ENCODE results near the gene LACTB.

The LACTB gene

DNA sequence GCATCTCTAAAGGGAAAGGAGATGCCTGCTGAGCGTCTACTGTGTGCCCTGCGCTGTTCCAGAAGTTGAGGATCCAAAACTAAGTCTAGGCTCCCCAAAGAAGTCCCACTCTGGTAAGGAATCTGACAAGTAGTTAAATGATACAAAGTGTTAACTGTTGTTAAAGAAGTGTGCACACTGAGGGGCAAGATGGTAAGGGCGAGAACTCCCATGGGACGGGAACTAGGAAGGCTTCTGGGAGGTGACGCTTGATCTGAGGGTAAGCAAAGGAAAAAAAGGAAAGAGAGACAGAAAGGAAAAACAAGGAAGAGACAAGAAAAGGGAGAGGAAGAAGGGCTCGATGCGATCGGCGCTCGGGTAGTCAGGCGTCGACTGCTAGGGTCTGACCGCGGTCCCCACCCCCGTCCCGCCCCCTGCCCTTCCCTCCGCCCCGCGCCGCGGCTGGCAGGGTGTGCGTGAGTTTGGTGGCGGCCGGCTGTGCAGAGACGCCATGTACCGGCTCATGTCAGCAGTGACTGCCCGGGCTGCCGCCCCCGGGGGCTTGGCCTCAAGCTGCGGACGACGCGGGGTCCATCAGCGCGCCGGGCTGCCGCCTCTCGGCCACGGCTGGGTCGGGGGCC lies at the start of gene LACTB:
Gene LACTB, plus strand, starts transcription at position 480 of the 620 bp plus-strand sequence. Its CDS starts 11 bp downstream, at position 491.
- DNase-seq, result peak in 55 of 56 donors; percentile 36 to 91 (median 81)

- DNase-seq, result no peak
These were observed 49.5 kb upstream of the LACTB start for GRCh38 chr15:63072023-63072650.

- DNase-seq, result no peak
These were observed 48.8 kb upstream of the LACTB start for GRCh38 chr15:63072809-63073277.

DNA sequence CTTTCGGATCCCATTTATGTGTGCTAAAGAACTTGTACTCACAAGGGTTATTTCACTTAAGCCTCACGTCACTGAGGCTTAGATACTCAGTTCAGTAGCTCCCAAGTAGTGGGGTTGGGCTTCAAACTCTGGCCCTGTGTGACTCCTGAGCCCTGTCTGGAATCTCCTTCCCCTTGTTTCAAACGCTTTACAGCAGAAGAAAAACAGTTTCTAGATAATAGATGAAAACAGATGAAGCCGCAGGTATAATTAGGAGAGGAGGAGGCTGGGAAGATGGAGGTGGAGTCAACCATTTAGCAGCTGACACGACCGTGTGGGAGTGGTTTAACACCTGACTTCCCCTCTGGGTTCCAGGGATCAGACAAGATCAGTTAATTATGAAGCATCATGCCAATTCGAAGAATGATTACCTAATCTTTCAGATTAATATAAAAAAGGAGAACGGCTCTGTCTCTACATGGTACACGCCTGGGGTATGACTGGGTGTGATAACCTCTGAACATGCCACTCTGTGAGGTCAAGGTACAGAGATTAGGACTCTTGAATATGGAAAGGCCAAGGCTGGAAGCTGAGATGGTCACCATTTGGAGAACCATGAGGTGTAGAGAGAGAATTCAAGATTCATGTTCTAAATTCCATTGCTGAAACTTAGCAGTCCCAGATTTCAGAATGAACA lies 48.0 kb upstream of the LACTB start:
- peak in 9 of 56 donors; percentile 4 to 34 (median 12) for DNase-seq

- no peak for DNase-seq
These were observed 46.4 kb upstream of the LACTB start for GRCh38 chr15:63075015-63075983.

DNA sequence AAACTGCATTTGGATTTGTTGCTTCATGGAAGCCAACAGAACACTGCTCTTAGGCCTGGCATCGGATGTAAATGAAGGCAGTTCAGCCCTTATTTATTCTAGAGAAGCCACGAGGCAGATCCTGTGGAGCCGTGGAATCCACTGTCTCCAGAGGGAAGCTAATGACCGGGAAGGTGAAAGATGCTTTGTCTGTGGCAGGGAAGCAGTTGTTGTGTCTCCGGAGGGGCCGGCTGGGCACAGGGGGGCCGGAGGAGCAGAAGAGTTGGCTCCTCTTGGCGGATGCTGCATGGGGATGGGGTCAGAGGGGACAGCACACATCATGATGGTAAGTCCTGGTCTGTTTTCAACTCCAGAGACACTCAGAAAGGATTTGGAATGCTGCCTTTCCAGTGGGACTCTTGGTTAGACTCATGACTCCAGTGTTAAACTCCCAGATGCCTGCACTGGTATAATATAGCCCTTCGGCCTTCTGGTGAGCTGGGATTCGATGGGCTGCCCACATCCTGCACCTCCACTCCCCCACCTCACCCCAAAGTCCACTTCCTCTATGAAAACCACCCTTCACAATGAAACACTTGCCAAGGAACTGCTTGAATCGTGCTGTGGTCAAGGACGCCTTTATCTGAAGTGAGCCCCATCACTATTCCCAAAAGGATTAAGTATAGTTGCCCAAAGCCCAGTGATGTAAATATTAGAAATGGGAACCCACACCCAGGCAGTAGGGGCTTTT lies 45.5 kb upstream of the LACTB start:
- no peak for DNase-seq

DNA sequence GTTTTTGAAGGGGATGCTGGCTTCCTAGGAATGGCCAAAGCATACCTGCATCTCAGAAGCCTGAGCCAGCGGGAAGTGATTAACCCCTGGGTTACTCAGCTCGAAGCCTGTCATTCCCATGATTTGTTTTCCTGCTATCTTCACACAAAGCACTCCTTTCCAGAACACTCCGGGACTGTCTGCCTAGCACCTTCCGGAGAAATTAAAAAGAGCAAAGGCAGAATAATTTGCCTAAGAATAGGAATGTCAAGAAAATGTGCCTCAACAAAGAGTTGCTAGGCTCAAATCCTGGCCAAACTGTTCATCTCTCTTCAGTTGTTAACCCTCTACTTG lies 45.0 kb upstream of the LACTB start:
- DNase-seq, result no peak

GRCh38 chr15:63077952-63078351 lies 43.7 kb upstream of the LACTB start:
- no peak for DNase-seq

DNA sequence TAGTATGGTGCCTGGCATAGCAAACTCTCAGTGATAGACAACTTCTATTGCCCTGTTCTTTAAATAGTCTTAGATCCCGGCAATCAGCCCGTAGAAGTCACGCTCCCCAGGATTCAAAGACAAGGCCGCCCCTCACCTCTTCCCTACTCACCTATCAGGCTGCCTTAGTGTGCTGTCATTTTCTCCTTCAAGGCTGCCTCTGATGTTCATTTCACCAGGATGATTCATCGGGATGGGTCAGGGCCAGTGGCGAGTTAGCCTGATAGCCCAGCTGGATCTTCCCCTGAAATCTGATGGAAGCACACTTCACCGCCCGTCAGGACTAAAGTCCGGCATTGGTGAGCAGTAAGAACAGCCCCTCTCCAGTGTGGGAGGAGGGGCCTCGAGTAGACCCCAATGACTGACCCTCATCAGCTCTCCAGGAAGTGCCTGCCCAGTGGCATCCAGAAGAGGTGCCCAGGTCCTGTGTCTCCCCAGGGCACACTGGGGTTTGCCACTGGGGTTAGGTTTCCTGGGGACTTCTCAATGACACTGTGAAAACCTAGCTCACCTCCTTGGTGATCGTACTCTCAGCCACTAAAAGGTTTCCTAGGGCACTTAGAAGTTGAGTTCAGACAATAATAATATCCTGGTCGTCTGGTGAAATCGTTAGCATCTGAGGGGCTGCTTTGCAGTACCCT lies 41.6 kb upstream of the LACTB start:
- no peak for DNase-seq

DNA sequence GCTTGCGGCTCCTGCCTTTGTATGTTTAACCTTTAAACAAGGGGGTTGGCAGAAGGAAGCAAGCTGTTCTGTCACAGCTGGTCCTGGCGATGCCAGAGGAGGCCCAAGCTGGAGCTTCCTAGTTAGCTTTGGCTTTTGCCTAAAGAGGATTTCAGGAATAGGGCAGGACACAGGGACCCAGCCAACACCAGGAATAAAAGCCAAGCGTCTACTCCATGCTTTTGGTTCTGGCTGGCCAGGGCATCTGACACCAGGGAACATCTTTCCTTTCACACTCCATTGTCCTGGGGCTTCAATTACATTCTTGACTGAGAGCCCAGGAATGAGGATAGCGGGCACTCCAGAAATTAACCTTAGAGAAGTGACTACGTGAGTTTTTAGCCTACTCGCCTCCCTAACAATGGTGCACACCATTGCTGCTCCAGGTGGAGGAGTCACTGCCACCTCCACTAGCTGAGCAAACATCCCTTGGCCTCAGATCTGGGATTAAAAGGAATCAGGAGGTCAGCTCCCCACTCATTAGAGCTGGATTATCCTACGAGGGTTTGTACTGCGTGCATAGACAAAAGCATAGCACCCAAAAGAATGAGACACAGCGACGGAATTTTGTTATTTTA lies 40.9 kb upstream of the LACTB start:
- no peak for DNase-seq

- no peak for DNase-seq
These were observed 39.3 kb upstream of the LACTB start for GRCh38 chr15:63082366-63082765.

GRCh38 chr15:63083044-63083443 lies 38.6 kb upstream of the LACTB start:
- DNase-seq, result no peak

DNA sequence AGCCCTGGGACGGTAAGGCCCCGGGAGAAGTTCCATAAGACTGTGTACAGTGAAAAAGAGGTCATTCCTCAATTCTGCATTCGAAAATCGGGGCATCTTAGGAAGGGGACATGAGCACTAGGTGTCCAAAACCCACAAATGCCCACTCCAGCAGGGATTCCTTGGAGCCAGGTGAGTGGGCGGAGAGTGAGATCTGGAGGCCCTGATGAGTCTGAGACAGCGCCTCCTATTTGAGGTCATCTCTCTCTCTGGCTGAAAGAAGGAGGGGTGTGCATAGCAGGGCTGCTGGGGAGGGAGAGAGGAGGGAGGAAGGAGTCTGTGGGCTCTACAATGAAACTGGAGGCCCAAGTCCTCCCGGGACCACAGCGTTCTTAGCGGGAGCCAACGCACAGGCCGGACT lies 38.1 kb upstream of the LACTB start:
- DNase-seq, result no peak

- DNase-seq, result no peak
These were observed 36.9 kb upstream of the LACTB start for GRCh38 chr15:63084806-63085205.

GRCh38 chr15:63085289-63085688 lies 36.4 kb upstream of the LACTB start:
- no peak for DNase-seq

- no peak for DNase-seq
These were observed 35.4 kb upstream of the LACTB start for GRCh38 chr15:63086271-63086670.

DNA sequence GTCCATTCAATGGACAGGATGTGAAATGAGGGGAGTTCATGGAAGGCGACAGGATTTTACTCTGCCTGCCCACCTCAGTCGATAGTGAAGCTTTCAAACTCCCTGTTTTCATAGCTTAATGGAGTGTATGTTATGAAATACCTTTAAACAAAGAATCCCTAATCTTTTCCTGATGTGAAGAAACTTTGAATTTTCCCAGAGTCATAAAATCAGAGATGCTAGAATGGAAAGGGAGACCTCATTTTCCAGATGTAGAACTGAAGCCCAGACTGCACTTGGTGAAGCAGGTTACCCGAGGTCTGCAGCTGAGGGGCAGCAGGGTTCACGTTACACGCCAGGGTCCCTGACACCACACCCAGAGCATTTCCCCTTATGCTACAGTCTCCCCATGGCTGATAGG lies 34.7 kb upstream of the LACTB start:
- no peak for DNase-seq

DNA sequence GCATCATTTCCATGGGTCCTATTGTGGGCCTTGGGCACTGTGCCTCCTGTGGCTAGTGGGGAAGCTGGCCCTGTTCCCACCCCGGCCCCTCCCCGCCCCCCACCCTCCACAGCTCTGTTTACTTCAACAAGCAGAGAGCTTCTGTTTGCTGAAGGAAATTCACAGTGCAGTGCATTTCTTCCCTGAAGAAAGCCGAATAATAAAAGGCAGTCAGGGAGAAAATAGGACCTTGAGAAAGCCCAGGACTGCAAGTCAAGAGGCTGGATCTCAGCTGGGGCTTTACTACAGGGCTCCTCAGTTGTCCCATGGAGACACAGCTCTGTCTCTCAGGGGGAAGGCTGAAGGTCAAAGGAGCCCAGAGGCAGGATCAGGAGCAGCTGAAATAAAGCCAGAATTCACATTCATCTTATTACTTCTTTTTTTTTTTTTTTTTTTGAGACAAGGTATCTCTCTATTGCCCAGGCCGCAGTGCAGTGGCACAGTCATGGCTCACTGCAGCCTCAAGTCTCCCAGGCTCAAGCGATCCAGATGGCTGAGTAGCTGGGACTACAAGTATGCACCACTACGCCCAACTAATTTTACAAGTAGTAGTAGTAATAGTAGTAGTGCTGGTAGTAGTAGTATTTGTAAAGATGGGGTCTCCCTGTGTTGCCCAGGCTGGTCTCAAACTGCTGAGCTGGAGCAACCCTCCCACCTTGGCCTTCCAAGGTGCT lies 33.0 kb upstream of the LACTB start:
- no peak for DNase-seq
